Retinal pigment epithelial cell (primary cell): ENCODE results near the gene LIN9.
"Not testable (repeated sequence)": the region's sequence is repeated elsewhere in the genome, so short reads cannot be mapped to it uniquely, and the experiment has no call there.

Experiments used
- DNase-seq: peaks from one replicate; pipeline ENCODE4 v3.0.0-alpha.2; 2010; ENCODE audit warnings: low read depth
- H3K4me3 ChIP-seq: 2 replicates; pipeline ENCODE4 v1.5.1; 2011; ENCODE audit warnings: mild to moderate bottlenecking, low read length, control low read depth, moderate library complexity
- CTCF ChIP-seq: conservative IDR thresholded peaks from 2 replicates; pipeline ENCODE4 v1.5.1; 2011; ENCODE audit warnings: low read depth, low read length, control low read depth, inconsistent platforms

The LIN9 gene

DNA sequence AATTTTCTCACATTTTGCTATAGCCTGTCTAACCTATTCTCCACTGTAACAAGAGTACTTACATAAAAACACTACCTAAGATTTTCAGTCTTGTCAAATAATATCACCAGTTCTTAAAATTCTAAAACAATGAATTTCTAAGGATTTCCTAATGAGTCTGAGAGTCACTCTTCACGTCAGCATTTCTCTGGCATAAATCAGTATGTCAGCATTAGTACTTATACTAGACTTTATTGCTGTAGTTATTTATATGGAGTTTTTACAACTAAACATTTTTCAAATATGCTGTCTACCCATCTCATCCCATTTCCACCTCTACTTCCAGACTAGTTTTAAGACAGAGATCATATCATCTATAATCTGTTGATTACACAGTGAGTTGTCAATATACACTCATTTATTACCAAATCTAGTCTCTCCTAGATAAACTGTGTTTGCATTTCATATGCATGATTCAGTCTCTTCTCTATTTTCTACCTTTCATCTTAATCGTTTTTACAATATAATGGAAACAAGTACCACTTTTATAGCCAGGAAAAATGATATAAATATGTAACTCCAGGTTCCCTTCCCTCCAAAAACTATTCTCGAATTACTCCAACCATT, 32.8 kb downstream of the LIN9 start:
- DNase-seq = no peak
- H3K4me3 ChIP-seq = no peak overlapping the region
- no peak for TF ChIP-seq CTCF

DNA sequence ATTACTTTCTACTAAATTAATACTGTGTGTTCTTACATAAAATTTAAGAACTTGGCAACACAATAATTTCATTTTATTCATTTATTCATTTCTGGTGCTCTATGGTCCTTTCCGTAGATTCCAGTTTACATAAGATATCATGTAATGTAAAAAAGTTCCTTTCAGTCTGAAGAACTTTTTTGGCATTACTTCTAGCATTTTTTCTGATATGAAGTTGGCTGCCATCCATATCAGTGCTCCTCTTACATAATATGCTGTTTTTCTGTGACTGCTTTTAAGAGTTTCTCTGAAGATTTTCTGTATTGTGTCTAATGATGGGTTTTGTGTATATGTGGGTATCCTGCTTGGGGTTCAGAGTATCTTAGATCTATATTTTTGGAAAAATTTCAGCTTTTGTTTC, 34.8 kb downstream of the LIN9 start:
- no peak for DNase-seq
- no peak for TF ChIP-seq CTCF
- no peak overlapping the region for H3K4me3 ChIP-seq

DNA sequence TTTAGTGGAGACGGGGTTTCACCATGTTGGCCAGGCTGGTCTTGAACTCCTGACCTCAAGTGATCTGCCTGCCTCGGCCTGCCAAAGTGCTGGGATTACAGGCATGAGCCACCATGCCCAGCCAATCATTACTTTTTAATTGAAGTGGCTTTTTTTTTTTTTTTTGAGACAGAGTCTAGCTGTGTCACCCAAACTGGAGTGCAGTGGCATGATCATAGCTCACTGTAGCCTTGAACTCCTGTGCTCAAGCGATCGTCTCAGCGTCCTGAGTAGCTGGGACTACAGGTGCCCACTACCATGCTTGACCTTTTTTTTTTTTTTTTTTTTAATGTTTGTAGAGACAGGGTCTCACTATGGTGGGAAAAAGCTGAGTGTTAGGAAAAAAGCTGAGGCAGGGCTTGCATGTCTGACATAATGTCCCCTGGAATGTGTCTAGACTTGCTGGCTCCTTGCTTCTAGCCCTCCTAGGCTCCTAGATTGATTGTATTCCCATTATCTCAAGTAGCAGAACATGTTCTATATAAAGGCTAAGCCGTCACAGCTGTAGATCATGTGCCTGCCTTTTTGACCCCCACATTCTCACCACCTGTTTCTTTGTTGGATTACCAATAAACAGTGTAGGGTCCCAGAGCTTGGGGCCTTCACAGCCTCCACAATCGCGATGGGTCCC, 36.6 kb downstream of the LIN9 start:
- DNase-seq = peak; percentile 56
- not testable (repeated sequence) for H3K4me3 ChIP-seq

DNA sequence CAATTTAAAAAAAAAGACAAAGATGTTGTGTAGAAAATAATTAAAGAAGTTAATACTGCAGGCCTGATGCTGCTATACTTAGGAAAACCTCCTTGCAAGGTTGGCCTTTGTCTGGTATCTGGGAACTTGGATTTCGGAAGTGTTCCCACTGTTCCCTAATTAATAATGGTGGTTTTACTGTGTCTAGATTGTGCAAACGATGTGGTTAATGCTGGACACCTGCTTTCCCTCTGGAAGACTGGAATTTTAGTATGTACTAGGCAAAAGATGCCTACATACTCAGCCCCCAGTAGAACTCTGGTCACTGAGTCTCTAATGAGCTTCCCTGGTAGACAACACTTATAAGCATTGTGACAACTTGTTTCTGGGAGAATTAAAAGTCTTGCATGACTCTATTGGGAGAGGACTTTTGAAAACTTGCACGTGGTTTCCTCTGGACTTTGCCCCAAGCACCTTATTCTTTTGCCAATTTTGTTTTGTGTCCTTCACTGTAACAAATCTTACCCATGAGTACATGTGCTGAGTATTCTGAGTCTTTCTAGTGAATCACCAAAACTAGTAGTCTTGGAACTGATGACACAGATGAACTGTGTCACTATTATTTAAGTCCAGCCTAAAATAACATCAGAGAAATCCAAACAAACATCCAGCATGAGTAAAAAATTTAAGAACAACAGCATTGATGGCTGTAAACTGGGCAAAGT, 40.4 kb downstream of the LIN9 start:
- peak; percentile 6 for DNase-seq
- no peak overlapping the region for H3K4me3 ChIP-seq
- no peak for TF ChIP-seq CTCF

- no peak for TF ChIP-seq CTCF
- DNase-seq = no peak
- H3K4me3 ChIP-seq = no peak overlapping the region
Measured at GRCh38 chr1:226261818-226262217, 47.1 kb downstream of the LIN9 start.

DNA sequence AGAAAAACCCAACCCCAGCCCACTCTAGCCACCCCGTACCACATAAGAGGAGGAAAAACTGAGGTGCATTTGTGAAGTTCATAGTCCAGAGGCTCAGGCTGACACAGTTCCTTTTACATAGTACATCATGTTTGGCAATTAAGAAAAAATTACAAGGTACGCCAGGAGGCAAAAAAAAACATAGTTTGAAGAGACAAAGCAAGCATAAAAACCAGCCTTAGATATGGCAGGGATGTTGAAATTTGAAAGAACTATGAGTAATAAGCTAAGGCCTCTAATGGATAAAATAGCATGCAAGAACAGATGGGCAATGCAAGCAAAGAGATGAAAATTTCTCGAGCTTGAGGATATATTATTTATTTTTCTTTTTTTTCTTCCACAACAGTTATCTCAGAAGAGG, 53.6 kb downstream of the LIN9 start:
- no peak for DNase-seq
- no peak for TF ChIP-seq CTCF
- no peak overlapping the region for H3K4me3 ChIP-seq

GRCh38 chr1:226253933-226254332, 55.0 kb downstream of the LIN9 start:
- no peak for DNase-seq
- TF ChIP-seq CTCF = no peak
- no peak overlapping the region for H3K4me3 ChIP-seq

- not testable (repeated sequence) for DNase-seq, H3K4me3 ChIP-seq
Measured at GRCh38 chr1:226252841-226253240, 56.1 kb downstream of the LIN9 start.
